Stimulated activated CD4-positive, alpha-beta T cell treated with anti-CD3 and anti-CD28 coated beads, Interleukin-2, amount 100 ng/mL, for 4 hours (primary cell): ENCODE data around the gene EP400.
"Not testable (repeated sequence)": the region's sequence is repeated elsewhere in the genome, so short reads cannot be mapped to it uniquely, and the experiment has no call there.

Experiments used
- DNase-seq: peaks from one replicate; pipeline ENCODE4 v3.0.0-alpha.2; 2020; ENCODE audit warnings: low read depth

Gene EP400

DNA sequence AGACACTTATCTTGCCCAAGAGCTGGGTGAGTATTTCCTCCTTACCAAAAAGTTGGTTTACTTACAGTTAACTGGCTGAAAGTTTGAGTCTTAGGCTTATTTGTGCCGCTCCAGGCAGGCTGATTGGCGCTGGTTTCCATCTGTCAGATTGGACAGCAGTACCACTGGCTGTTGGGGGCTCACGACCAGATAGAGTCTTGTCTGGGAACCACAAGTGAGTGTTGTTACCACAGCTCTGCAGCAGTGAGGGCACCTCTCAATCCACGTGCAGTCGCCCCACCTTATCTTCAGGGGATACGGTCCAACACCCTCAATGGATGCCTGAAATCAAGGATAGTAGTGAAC lies 135.5 kb downstream of the EP400 start:
- no peak for DNase-seq

- DNase-seq, result no peak
Measured at GRCh38 chr12:132089407-132089910, 139.7 kb downstream of the EP400 start.

DNA sequence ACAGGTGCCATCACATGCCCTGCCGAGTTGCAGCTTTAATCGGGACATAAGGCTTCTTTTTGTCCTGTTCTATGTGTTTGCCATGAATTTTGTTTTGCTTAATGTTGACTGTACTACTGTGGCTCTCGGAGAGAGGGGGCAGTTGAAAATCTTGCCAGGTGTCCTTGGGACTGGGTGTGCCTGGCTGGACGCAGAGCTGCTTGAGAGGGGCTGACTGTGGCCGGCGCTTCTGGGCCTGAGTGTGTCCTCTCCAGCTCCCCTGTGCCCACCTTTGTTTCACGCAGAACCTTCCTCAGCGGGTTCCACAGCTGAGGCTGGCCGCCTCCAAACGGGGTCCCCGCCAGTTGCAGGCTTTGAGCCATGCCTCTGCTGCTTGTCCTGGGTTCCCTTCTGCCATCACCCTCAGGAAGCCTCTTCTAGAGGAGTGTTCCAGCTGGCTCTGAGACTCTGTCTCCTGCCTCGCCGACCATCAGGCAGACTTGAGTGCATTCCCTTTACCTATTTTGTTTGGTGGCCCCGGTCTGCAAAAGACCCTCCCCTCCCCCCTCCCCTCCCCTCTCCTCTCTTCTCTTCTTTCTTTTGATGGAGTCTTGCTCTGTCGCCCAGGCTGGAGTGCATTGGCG lies 144.6 kb downstream of the EP400 start:
- DNase-seq, result no peak

DNA sequence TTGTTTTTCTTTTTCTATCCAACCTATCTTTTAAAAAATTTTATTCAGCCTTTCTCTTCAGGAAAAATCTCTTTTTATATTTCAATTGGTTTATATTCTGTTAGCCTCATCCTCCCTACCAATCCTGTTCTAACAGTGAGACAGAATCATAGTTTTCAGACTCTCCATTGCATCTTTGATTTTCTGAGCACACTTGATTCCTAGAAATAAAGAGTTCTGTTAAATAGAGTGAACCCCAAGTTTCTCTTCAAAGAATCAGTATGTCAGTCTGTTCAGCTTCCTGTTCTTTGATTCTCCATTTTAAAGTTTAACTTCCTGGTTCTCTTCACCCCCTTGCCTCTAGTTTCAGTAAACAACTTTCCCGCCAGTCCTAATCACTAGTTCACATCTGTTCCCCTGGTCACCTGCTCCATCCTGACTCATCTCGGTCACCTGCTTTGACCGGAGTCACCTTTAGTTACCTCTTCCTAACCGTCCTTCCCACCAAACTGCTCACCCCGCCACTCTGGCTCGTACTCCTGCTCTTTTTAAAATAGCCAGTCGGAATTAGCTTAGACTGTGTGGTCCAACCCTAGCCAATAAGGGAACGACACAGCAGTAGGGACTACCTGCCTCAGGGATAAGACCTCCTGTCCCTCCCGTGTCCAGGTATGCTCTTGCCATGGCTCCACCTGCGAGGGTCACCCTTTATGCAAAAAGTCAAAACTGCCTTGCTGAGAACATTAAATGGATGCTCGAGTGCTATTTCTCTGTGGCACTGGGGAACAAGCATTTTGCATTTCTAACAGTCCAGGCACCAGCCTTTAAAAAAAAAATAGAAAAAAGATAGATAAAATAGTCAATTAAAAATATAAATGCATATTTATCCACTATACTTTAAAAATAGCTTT lies 146.0 kb downstream of the EP400 start:
- DNase-seq, result no peak

DNA sequence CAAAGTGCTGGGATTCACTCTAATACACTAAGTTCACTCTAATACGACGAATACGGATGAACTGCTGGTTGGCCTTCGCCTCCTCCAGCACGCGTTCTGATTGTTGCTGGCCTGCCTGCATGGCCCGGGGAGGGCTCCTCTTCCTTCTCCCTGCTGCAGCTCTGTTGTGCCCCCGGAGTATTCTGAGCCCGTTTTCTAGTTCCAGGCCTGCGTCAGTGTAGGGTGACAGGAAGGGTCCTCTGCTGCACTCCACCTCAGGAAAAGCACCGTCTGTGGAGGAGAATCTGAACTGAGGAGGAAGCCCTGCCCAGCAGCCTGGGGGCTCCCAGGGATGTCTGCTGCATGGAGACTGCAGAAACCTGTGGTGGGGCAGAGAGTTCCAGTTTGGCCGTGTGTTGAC lies 150.0 kb downstream of the EP400 start:
- no peak for DNase-seq

GRCh38 chr12:132100306-132101065 lies 150.7 kb downstream of the EP400 start:
- DNase-seq, result no peak

DNA sequence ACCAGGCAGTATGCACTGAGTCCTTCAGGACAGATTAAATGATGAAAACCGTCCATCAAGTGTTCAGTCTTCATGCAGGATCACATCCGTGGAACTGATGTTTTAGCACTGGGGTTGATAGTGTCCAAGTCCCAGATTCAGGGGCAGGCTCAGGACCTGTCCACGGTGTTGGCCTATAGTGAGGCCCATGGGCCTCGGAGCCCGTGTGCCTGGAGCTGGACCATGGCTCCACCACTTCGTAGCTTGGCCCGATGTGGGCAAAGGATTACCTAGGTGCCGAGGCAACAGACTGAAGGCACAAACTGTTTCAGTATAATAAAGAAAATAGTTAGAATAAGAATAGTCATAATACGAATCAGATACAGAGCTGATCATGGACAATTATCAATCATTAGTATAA lies 152.6 kb downstream of the EP400 start:
- no peak for DNase-seq

DNA sequence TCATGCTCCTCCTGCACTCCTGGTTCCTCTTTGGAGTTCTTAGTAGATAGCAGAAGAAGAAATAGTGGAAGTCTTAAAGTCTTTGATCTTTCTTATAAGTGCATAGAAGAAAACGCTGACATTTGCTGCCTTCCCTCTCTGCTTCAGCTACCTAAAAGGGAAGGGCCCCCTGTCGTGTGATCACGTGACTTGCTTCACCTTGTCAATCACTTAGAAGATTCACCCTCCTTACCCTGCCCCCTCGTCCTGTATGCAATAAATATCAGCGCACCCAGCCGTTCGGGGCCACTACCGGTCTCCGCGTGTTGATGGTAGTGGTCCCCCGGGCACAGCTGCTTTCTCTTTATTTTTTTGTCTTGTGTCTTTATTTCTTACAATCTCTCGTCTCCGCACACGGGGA lies 153.3 kb downstream of the EP400 start:
- not testable (repeated sequence) for DNase-seq

DNA sequence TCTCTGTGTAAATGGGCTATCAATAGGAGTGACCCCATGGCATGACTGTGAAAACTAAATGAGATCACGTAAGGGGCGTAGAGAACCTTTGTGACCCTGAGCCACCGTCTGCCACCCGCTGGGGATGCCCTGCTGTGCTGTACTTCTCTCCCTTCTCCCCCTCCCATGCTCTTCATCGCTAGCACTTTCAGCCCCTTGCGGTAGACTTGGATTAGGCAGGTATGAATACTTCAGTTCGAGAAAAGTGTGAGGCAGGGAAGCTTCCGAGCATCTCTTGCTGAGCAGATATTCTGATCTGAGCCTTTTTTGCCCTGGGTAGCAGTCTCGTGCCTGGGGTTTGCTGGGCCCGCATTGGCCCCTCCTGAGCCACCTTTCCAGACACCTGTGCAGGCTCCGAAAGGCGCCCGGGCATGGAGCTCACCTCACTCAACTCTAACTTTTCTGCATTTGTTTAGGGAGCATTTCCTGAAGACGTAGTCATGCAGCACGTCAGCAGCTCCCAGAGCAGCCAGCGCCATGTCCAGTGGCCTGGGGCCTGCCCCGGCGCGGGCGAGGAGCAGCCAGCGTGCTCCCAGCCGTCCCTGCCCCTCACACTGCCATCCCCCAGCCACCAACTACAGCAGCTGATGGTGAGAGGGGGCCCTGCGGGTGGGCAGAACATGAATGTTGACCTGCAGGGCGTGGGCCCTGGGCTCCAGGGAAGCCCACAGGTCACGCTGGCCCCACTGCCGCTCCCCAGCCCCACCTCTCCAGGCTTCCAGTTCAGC lies 154.0 kb downstream of the EP400 start:
- DNase-seq, result no peak

- no peak for DNase-seq
Measured at GRCh38 chr12:132105467-132105866, 155.7 kb downstream of the EP400 start.

DNA sequence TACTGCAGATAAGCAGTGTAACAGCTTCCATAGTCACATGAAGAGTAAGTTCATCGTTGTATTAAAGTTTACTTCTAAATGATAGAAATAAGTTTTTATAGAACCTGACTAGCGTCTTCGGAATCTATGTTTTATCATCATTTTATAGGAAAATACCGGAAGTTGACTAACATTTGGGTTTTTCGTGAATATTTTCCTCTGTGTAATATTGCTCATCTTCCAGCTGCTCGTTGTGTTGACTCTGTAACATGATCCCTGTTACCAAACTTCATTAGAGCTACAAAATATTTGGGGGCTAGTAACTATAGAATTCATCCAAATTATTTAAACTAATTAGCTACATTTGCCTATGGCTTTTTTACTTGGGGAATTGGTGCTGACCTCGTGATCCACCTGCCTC lies 157.2 kb downstream of the EP400 start:
- DNase-seq, result no peak

DNA sequence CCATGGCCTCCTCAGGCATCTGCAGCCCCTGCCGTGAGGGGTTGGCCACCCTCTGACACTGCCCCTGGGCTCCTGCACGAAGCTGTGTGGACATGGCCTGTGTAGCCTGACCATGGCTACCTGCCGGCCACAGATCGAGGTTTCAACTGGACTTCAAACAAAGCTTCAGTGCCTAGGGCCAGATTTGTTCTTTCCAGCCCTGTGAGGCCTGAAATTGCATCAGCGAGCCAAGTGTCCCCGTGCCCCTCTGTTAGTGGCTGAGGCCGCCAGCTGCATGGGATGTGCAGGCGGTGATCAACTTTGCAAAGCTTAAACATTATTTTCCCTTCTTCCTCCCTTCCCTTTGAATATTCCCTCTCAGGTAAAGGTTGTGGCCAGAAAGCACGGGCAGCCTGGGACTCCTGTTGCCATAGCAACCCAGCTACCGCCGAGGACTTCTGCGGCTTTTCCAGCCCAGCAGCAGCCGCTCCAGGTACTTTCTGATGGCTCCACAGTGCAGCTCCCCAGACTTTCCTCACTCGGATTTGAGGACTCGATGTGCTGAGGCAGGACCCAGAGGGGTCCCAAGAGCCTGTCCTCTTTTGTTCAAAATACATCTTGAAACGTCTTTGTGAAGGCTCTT lies 158.6 kb downstream of the EP400 start:
- DNase-seq, result no peak

GRCh38 chr12:132109741-132110140 lies 160.0 kb downstream of the EP400 start:
- DNase-seq, result no peak

DNA sequence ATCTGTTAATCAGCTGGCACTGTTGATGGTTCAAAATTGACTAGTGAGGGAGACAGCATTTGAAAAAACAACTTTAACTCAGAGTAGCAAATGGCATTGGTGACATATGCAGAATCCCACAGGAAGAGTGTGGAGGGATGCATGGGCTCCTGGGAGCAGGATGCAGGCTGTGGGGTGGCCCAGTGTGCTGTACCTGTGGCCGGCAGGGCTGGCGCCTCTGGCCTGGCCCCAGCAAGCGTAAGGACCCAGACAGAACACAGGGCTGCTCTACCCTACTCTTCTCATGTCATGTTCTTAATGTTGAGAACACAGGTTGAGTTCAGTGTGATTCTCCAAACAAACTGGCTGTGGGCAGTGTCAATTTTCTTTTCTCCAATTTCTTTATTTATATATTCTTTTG lies 160.9 kb downstream of the EP400 start:
- no peak for DNase-seq

- DNase-seq, result no peak
Measured at GRCh38 chr12:132111654-132112304, 162.0 kb downstream of the EP400 start.

DNA sequence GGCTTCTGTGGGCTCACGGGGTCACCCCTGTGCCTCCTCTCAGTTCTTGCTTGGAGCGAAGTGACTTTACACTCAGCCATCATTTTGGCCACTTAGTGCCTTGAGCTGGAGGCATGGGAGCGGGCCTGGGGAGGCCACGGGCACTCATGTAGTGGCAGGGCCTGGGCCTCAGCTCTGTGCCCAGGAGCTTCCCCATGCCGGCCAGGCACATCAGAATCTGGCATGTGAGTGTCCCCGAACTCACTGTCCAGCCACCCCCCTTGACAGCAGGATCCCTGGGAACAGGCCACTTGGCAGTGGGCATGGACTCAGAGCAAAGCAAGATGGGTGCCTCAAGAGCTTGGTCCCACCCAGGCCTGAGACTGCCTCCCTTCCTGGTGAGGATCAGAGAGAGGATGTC lies 164.9 kb downstream of the EP400 start:
- DNase-seq, result no peak

- no peak for DNase-seq
Measured at GRCh38 chr12:132115500-132115899, 165.8 kb downstream of the EP400 start.

GRCh38 chr12:132116709-132117557 lies 167.2 kb downstream of the EP400 start:
- no peak for DNase-seq

DNA sequence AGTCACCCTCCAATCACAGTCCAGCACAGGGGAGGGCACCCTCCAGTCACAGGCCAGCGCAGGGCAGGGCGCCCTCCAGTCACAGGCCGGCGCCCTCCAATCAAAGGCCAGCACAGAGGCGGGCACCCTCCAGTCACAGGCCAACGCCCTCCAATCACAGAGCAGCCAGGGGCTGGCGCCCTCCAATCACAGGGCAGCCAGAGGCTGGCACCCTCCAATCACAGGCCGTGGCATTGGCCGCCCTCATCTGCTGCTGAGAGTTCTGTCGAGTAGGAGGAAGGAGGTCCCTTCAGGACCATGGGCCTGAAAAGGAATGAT lies 167.8 kb downstream of the EP400 start:
- DNase-seq, result no peak

DNA sequence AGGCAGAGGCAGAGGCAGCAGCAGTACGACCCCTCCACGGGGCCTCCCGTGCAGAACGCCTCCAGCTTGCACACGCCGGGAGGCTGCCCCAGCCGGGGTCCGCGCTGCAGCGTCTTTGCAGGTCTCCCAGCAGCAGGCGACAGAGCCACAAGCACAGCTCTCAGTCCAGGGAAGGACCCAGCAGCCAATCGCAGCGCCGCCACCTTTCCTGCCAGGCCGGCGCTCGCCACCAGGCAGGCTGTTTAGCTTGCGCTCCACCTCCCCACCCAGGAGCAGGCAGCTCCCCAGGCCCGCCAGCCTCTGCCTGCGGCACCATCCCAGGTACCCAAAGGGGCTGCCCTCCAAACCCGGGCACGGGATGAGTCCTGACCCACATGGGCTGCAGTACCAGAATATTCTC lies 169.1 kb downstream of the EP400 start:
- DNase-seq, result no peak
